T-helper 2 cell treated with Interferon-gamma antibody and Interleukin-4, amounts not matched to agents 100 ng/mL and 5 ng/mL, for 36 hours (primary cell): ENCODE data around the gene UQCC5. TPM values are rescaled to one million over a fixed set of nuclear protein-coding genes. Genes with fewer than 3 reads are reported as not detected.

Experiments
- intact Hi-C: fragments of 100-400 bp; cut with micrococcal nuclease; formaldehyde crosslinking; loops from one replicate; pipeline ENCODE4 v1.15.1; 2023
- total RNA-seq: library from RNA; stranded (reverse); gene quantifications from 2 replicates; pipeline ENCODE4 v1.2.3, GENCODE V29; 2022

The UQCC5 gene
- 9.1 and 12.7 TPM in 2 replicates for total RNA-seq

GRCh38 chr3:52536369-52537164, at the start of gene UQCC5:
UQCC5 (plus strand) TSS chr3:52536605; CDS start chr3:52536756, 151 bp downstream.
- intact Hi-C loops, result loop anchor here (1.0 to 10.0 kb wide), 3 partner anchors 81 to 508 kb away; partner anchors contain the start of genes NISCH, SFMBT1 and WDR82

DNA sequence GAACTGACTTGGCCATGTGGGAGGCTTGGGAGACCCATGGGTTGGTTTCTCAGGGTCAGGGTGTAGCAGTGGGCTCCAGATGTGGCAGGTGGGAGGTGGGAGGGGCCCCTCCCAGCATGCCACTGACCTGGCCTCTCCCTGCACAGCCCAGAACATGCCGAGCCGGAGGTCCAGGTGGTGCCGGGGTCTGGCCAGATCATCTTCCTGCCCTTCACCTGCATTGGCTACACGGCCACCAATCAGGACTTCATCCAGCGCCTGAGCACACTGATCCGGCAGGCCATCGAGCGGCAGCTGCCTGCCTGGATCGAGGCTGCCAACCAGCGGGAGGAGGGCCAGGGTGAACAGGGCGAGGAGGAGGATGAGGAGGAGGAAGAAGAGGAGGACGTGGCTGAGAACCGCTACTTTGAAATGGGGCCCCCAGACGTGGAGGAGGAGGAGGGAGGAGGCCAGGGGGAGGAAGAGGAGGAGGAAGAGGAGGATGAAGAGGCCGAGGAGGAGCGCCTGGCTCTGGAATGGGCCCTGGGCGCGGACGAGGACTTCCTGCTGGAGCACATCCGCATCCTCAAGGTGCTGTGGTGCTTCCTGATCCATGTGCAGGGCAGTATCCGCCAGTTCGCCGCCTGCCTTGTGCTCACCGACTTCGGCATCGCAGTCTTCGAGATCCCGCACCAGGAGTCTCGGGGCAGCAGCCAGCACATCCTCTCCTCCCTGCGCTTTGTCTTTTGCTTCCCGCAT, 49.2 kb upstream of the UQCC5 start:
- intact Hi-C loops, result no loop called here

GRCh38 chr3:52487788-52488691, 48.4 kb upstream of the UQCC5 start:
- intact Hi-C loops, result no loop called here

DNA sequence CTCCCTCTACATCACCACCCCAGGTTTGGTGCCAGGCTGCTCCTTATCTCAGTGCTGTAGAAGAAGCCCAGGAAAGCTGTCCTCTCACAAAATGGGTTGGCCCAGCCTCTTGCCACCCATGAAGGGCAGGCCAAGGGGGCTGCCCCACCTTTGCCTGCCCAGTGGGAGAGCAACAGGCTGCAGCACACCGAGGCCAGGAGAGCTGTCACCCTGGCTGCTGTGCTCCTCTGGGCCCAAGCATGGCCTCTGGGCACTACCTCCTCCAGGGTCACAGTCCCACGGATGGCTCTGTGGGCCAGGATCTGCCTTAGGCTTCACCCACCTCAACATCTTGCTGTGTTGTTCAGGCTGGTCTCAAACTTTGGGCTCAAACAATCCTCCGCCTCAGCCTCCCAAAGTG, 47.7 kb upstream of the UQCC5 start:
- intact Hi-C loops, result no loop called here

- intact Hi-C loops, result no loop called here
Observed at GRCh38 chr3:52489453-52489852, 47.0 kb upstream of the UQCC5 start.

- intact Hi-C loops, result no loop called here
Observed at GRCh38 chr3:52490035-52490938, 46.1 kb upstream of the UQCC5 start.

DNA sequence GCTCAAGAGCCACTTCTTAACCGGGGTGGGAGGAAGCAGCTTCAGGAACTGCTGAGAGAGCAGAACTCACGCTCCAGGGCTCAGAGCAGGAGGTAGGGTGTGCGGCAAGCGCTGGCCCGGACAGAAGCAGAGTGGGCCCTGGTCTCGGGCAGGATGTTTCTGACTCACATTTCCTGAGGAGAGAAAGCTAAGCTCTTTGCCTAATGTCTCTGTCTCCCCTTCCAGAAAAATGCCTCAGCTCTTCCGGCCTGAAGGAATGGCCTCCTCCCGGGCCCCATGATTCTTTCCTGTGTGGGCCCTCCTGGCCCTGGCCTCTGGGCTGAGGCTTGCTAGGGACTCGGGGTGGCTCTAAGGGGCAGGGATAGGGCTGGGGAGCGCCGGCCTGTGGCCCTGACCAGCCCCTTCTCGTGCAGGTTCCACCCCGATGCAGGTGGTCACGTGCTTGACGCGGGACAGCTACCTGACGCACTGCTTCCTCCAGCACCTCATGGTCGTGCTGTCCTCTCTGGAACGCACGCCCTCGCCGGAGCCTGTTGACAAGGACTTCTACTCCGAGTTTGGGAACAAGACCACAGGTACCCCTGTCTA, 45.4 kb upstream of the UQCC5 start:
- intact Hi-C loops, result no loop called here

DNA sequence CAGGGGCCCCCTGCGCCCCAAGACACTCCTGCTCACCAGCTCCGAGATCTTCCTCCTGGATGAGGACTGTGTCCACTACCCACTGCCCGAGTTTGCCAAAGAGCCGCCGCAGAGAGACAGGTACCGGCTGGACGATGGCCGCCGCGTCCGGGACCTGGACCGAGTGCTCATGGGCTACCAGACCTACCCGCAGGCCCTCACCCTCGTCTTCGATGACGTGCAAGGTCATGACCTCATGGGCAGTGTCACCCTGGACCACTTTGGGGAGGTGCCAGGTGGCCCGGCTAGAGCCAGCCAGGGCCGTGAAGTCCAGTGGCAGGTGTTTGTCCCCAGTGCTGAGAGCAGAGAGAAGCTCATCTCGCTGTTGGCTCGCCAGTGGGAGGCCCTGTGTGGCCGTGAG, 44.3 kb upstream of the UQCC5 start:
- intact Hi-C loops, result no loop called here

- intact Hi-C loops, result no loop called here
Observed at GRCh38 chr3:52493232-52494017, 43.0 kb upstream of the UQCC5 start.

DNA sequence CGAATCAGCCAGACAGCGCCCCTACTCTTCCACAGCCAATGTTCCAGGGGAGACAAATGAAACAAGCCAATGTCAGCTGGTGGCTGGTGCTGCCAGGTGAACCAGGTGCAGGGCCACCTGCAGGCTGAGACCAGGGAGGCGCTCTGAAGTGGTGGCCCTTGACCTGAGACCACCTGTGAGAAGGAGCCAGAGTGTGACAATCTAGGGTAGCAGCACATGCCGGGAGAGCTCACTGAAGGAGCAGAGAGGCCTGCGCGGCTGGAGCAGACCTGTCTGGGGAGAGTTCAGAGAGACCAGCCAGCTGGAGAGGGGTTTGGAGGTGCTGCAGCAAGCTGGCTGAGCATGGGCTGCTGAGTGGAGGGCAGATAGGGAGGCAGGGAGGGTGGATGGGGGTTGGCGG, 42.0 kb upstream of the UQCC5 start:
- intact Hi-C loops, result no loop called here

- intact Hi-C loops, result no loop called here
Observed at GRCh38 chr3:52494886-52495495, 41.4 kb upstream of the UQCC5 start, which contains the start of gene STAB1. STAB1 (plus strand) TSS chr3:52495338; CDS start chr3:52495414, 76 bp downstream.

DNA sequence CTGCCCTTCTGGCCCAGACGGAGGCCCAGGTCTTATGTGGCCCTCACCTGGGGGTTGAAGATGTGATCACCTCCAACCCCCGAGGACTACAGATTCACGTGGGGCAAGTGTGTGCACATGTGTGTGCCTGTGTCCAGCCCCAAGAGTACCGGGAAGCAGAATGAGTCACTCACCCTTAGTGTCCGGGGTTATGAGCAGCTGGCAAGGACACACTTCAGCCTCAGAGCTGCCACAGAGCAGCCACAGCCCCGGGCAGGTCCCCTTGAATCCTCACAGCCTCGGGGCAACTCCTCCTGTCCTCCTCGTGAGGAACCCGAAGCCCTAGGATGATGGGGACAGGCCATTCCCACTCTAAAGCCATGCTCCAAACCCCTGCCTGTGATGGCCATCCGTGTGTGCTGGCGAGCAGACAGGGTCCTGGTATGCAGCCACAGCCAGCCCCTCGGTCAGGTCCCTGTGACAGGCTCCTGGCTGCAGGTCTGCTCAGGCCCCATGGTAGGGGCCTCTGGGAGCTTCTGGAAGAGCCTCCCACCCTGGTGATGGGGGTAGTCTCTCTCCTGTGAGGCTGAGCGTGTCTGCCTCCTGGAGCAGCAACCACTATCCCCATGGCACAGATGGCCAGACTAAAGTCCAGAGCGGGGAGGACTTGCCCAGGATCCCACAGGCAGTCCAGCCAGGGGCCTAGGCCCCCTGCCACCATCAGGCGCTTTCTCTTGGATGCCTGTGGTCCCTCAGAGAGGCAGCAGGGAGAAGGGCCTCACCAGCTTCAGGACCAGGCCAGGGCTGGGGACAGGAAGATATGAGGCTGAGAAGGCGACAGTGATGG, 40.4 kb upstream of the UQCC5 start:
- intact Hi-C loops, result no loop called here

GRCh38 chr3:52498137-52499054, 38.0 kb upstream of the UQCC5 start:
- intact Hi-C loops, result no loop called here

DNA sequence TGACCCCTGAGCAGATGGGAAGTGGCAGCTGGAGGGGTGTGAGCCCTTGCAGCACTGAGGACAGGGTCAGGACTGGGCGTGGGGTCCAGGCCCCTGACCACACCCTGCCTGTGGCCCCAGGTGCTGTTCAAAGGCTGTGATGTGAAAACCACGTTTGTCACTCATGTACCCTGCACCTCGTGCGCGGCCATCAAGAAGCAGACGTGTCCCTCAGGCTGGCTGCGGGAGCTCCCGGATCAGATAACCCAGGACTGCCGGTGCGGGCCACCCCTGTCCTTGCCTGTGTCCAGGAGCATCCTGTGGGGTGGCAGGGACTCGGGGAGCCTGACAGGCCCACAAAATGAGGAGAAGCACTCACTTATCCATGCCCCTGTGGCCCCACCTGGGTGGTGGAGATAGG, 35.4 kb upstream of the UQCC5 start:
- intact Hi-C loops, result no loop called here

DNA sequence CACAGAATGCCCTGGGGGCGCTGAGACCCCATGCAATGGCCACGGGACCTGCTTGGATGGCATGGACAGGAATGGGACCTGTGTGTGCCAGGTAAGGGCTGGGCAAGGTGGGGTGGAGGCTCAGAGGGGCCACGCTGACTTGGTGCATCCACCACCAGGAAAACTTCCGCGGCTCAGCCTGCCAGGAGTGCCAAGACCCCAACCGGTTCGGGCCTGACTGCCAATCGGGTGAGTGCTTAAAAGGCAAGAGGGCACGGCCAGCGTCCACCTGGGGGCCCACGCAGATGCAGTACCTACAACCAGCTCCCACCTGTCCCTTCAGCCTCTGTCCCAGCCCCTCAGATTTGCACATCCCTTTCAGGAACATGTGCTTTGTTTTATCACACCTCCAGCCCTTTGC, 34.4 kb upstream of the UQCC5 start:
- intact Hi-C loops, result no loop called here

DNA sequence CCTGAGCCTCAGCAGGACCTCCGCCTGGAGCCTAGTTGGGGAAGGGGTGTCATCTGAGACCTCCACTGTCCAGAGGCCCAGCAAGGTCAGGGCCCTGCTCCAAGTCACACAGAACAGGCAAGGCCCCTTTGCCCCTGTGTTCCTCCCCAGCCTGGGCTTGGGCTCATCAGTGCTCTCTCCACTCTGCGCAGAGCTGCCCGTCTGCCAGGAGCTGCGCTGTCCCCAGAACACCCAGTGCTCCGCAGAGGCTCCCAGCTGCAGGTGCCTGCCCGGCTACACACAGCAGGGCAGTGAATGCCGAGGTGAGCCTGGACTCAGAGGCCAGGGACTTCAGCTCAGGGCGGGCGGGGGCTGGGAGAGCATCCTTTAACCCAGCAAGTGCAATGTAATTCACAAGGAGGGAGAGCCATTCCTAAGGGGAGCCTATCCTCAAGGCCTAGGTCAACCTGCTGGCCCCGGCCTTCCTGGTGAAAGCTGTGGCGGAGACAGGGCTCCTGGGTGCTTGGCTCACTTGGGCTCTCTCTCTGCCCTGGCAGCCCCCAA, 33.5 kb upstream of the UQCC5 start:
- intact Hi-C loops, result no loop called here
